NCI-H1436 treated with DMSO at 0.1 percent for 48 hours (cell line): Measurements from ENCODE around the gene RTP2.

Experiments
- DNase-seq: peaks from one replicate; lab custom pipeline; 2025; lab: John Stamatoyannopoulos, UW

The RTP2 gene

GRCh38 chr3:187702507-187703033 is at the start of gene RTP2:
Gene RTP2 (minus strand): TSS chr3:187702557. CDS start chr3:187702128, 429 bp downstream.
- no peak for DNase-seq

- no peak for DNase-seq
Measured at GRCh38 chr3:187750513-187751123, 48.3 kb upstream of the RTP2 start.

DNA sequence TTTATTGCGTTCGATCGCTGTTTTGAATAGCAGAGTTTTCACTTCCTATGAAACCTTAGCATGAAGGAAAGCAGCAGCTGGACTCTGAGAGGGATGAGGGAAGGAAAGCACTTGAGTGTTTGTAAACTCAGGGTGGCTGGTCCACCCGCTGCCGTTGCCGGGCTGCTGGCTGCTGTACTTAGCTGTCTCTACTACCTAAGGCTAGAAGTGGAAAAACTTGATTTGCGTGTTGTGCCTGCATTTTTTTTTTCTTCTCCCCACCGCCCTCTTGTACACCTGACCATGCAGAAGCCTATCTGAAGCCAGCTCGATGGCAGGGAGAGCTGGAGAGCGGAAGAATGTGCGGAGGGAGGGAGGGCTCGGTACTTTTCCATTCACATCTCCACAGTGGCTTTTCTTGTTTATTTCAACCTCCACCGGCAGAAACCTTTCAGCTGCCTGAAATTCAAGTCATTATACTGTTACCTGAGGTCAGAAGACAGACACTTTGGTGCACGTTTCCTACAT is 47.7 kb upstream of the RTP2 start:
- DNase-seq = peak; percentile 37

GRCh38 chr3:187748050-187748481 is 45.7 kb upstream of the RTP2 start:
- peak; percentile 72 for DNase-seq

- DNase-seq = no peak
Measured at GRCh38 chr3:187747506-187747905, 45.1 kb upstream of the RTP2 start.

DNA sequence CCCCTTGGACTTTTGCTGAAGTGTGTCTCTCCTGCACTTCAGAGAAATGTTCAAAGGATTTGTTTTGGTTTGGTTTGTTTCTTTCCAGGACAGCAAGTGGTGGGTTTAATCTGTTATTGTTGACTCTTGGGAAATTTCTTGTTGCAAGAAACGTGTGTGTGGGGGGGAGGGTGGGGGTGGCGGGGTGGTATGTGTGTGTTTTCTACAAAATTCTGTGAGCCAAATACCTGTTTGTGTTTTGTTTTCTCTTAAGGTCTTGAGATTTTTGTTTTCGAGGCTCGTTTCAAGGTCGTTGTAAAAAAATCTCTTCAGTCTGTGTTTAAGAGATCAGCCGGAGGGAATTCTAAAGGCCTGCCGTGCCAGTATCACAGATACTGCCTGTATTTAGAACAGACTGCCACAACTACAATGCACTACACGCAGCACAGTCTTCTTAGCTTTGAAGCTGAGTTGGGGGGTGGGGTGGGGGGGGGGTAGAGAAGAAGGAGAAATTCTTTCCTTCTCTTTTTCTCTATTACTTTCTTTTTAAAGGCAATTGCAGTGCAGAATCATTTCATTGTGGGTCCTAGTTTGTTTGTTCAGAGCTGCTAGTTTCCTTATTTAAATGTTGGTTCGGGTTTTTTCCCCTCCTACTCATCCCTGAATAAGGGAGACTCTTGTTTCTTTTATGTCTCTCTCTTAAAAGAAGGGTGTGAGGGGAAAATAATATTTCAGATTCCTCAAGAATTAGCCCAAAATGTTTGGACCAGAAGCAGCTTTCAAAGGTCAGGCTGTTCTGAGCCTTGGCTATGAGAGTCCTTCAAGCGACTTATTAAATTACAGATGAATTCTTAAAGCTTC is 44.3 kb upstream of the RTP2 start:
- no peak for DNase-seq

GRCh38 chr3:187746059-187746441 is 43.7 kb upstream of the RTP2 start:
- DNase-seq = no peak

GRCh38 chr3:187745201-187746058 is 43.1 kb upstream of the RTP2 start, which contains the start of gene BCL6:
Gene BCL6 (minus strand): TSS chr3:187745468. CDS start chr3:187733693, 11,775 bp downstream.
- DNase-seq = peak; percentile 92

- DNase-seq = no peak
Measured at GRCh38 chr3:187744169-187745151, 42.1 kb upstream of the RTP2 start.

DNA sequence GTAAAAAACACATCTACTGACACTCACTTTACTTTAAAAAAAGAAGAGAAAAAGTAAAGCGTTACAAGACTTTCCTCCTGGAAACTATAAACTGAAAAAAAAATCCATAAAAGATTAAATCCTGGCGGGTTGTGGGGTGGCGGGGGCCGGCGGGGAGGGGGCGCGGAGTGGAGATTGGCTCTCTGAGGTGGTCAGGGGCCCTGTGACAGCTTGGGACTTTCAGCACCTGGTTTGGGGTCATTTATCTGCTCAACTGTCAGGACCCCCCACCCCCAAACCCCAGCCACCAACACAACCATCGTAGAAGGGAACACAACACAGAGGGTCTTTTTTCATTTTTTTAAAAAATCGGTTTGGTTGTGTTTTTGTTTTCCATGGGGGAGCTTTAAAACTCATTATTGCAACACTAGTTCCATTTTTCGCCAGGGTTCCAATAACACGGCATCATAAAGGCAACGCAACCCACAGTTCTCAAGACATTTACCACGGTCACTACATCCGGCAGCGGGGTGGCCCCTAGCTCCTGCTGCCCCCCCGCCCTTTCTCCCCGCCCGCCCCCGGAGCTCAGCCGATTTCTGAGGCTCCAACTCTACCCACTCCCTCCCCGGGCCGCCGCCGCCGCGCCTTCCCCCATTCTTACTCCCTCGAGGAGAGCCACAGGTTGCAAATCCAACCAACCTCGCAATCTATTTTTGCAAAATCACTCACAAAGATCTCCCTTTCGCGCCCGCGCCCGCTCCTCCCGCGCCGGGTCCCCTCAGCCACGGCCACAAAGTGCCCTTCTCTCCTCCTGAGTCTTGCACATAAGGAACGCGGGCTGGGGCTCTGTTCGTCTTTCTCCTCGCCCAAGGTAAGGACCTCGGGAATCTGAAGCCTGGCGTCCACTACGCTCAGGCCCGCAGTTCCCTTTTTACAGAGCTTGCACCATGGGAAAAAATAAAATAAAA is 41.1 kb upstream of the RTP2 start:
- no peak for DNase-seq

- DNase-seq = no peak
Measured at GRCh38 chr3:187742351-187743171, 40.2 kb upstream of the RTP2 start.

- DNase-seq = peak; percentile 34
Measured at GRCh38 chr3:187741403-187742350, 39.3 kb upstream of the RTP2 start.

- no peak for DNase-seq
Measured at GRCh38 chr3:187740421-187741399, 38.4 kb upstream of the RTP2 start.

GRCh38 chr3:187739561-187740332 is 37.4 kb upstream of the RTP2 start:
- DNase-seq = no peak

GRCh38 chr3:187739094-187739560 is 36.8 kb upstream of the RTP2 start:
- no peak for DNase-seq
